IMR-90 (cell line): Measurements from ENCODE around the gene TEX2. TPM values are rescaled to one million over a fixed set of nuclear protein-coding genes. Genes with fewer than 3 reads are reported as not detected.

Experiments used
- ATAC-seq: fragments of 200-7000 bp; cut with Tn5 transposase; 2 replicates; pipeline ENCODE4 v1.9.1; 2020; ENCODE audit warnings: low read depth, mild to moderate bottlenecking, moderate library complexity
- BruUV-seq: library from RNA; stranded (reverse); fragments of 400-500 nt; replicated peaks from 2 replicates; lab custom pipeline; 2021; lab: Mats Ljungman, UMichigan
- CTCF ChIA-PET: fragments of 300-600 bp; formaldehyde crosslinking; extraction: SDS; loops from one replicate; lab custom pipeline; 2021; ENCODE audit warnings: antibody characterized with exemption; lab: Yijun Ruan, JAX
- POLR2A ChIA-PET: fragments of 300-600 bp; sonication (Branson Sonifier 250); formaldehyde crosslinking; loops from one replicate; lab custom pipeline; 2022; ENCODE audit warnings: antibody characterized with exemption; ENCODE audit not compliant: unreplicated experiment; lab: Charles Lee
- DNase-seq: peaks from one replicate; pipeline ENCODE4 v3.0.0; 2013
- H2AFZ ChIP-seq: replicated peaks from 2 replicates; pipeline ENCODE3; 2013; ENCODE audit warnings: low read length, mild to moderate bottlenecking; ENCODE audit not compliant: poor library complexity
- H2AK5ac ChIP-seq: 2 replicates; pipeline ENCODE4 v1.6.1; 2013; ENCODE audit warnings: low read depth, low read length, inconsistent platforms
- H2AK9ac ChIP-seq: replicated peaks from 2 replicates; pipeline ENCODE3; 2013; ENCODE audit warnings: mild to moderate bottlenecking, low read depth, low read length, moderate library complexity; ENCODE audit not compliant: poor library complexity
- H2BK120ac ChIP-seq: 2 replicates; pipeline ENCODE4 v1.6.1; 2013; ENCODE audit warnings: low read depth, low read length, inconsistent platforms
- H2BK15ac ChIP-seq: 3 replicates; pipeline ENCODE4 v1.6.1; 2013; ENCODE audit warnings: low read depth, low read length, inconsistent platforms
- H2BK20ac ChIP-seq: 2 replicates; pipeline ENCODE4 v1.6.1; 2013; ENCODE audit warnings: low read depth, mild to moderate bottlenecking, inconsistent platforms, low read length, moderate library complexity
- H2BK5ac ChIP-seq: 2 replicates; pipeline ENCODE4 v1.6.1; 2013; ENCODE audit warnings: mild to moderate bottlenecking, low read depth, low read length, inconsistent platforms; ENCODE audit not compliant: poor library complexity, severe bottlenecking
- H3K14ac ChIP-seq: replicated peaks from 2 replicates; pipeline ENCODE4 v1.6.1; 2013; ENCODE audit warnings: low read depth, low read length, inconsistent platforms
- H3K18ac ChIP-seq: 2 replicates; pipeline ENCODE4 v1.6.1; 2013; ENCODE audit warnings: low read depth, low read length, control low read depth
- H3K23ac ChIP-seq: 2 replicates; pipeline ENCODE4 v1.6.1; 2013; ENCODE audit warnings: low read depth, low read length, inconsistent platforms
- H3K27ac ChIP-seq: 2 replicates; pipeline ENCODE4 v1.5.1; 2013; ENCODE audit warnings: mild to moderate bottlenecking, control low read depth, low read length; ENCODE audit not compliant: insufficient read depth
- H3K27me3 ChIP-seq: 2 replicates; pipeline ENCODE4 v1.6.1; 2013; ENCODE audit warnings: low read length; ENCODE audit not compliant: control insufficient read depth, insufficient read depth
- H3K36me3 ChIP-seq: 2 replicates; pipeline ENCODE4 v1.6.1; 2013; ENCODE audit warnings: low read length, mixed read lengths; ENCODE audit not compliant: control insufficient read depth, insufficient read depth
- H3K4ac ChIP-seq: 2 replicates; pipeline ENCODE4 v1.6.1; 2013; ENCODE audit warnings: low read depth, low read length, inconsistent platforms
- H3K4me1 ChIP-seq: 2 replicates; pipeline ENCODE4 v1.6.1; 2013; ENCODE audit warnings: low read length, mixed read lengths; ENCODE audit not compliant: control insufficient read depth, insufficient read depth
- H3K4me2 ChIP-seq: 2 replicates; pipeline ENCODE4 v1.6.1; 2013; ENCODE audit warnings: low read depth, mild to moderate bottlenecking, control low read depth, low read length, moderate library complexity
- H3K4me3 ChIP-seq: 2 replicates; pipeline ENCODE4 v1.5.1; 2013; ENCODE audit warnings: low read depth, mild to moderate bottlenecking, control low read depth, low read length, moderate library complexity; ENCODE audit not compliant: insufficient read depth
- H3K56ac ChIP-seq: 2 replicates; pipeline ENCODE4 v1.6.1; 2013; ENCODE audit warnings: low read length, inconsistent platforms; ENCODE audit not compliant: insufficient read depth; ENCODE audit errors: extremely low read depth
- H3K79me1 ChIP-seq, 2 experiments: 2 replicates each; pipeline ENCODE4 v1.6.1; 2013; ENCODE audit warnings: low read length in 2 of 2, inconsistent platforms in 1 of 2, low read depth in 1 of 2
- H3K9ac ChIP-seq: 2 replicates; pipeline ENCODE4 v1.6.1; 2013; ENCODE audit warnings: low read depth, low read length, control low read depth
- H3K9me1 ChIP-seq: 2 replicates; pipeline ENCODE4 v1.6.1; 2013; ENCODE audit warnings: low read length, inconsistent platforms; ENCODE audit not compliant: insufficient read depth
- H3K9me3 ChIP-seq: 2 replicates; pipeline ENCODE4 v1.6.1; 2013; ENCODE audit warnings: low read length; ENCODE audit not compliant: control insufficient read depth, insufficient read depth
- H4K20me1 ChIP-seq: 2 replicates; pipeline ENCODE4 v1.6.1; 2013; ENCODE audit warnings: low read length, inconsistent platforms; ENCODE audit not compliant: insufficient read depth
- H4K5ac ChIP-seq: 2 replicates; pipeline ENCODE4 v1.6.1; 2013; ENCODE audit warnings: mild to moderate bottlenecking, low read depth, low read length, control low read depth
- H4K8ac ChIP-seq, 2 experiments: 2 replicates each; pipeline ENCODE4 v1.6.1; 2013; ENCODE audit warnings: low read depth in 2 of 2, low read length in 2 of 2, control low read depth in 1 of 2, inconsistent platforms in 1 of 2
- H4K91ac ChIP-seq: 2 replicates; pipeline ENCODE4 v1.6.1; 2013; ENCODE audit warnings: low read depth, low read length, inconsistent platforms; ENCODE audit not compliant: insufficient read depth
- POLR2A ChIP-seq: IDR thresholded peaks from 2 replicates; pipeline ENCODE4 v1.6.1; 2012; ENCODE audit warnings: mild to moderate bottlenecking, low read depth, low read length
- RAD21 ChIP-seq: IDR thresholded peaks from 2 replicates; pipeline ENCODE4 v1.6.1; 2012; ENCODE audit warnings: low read length, improper control_type of control experiment
- RCOR1 ChIP-seq: IDR thresholded peaks from 2 replicates; pipeline ENCODE4 v1.6.1; 2012; ENCODE audit warnings: mild to moderate bottlenecking, low read length, improper control_type of control experiment; ENCODE audit not compliant: insufficient replicate concordance
- SMC3 ChIP-seq: fragments of 150-350 bp; IDR thresholded peaks from 2 replicates; pipeline ENCODE4 v1.6.1; 2016; ENCODE audit warnings: low read depth, mild to moderate bottlenecking, antibody characterized with exemption, low read length, moderate library complexity
- WGBS, 2 experiments: methylation state at CpG; one replicate each; pipeline versions ENCODE4 v1.1.5 to v1.1.7; 2013; ENCODE audit warnings: missing lambda C conversion rate in 2 of 2; ENCODE audit not compliant: insufficient read length in 1 of 2; ENCODE audit errors: extremely low coverage in 2 of 2; 5-methylcytosine and 5-hydroxymethylcytosine counted together
- dilution Hi-C: fragments of 300-500 bp; cut with HindIII; formaldehyde crosslinking; loops from one replicate; pipeline ENCODE4 v1.14.3; 2018; ENCODE audit warnings: low sequenced_read_pairs; ENCODE audit not compliant: unreplicated experiment
- in situ Hi-C: fragments of 300-500 bp; cut with MboI; formaldehyde crosslinking; loops from 3 replicates; pipeline ENCODE4 v1.14.3; 2019; ENCODE audit warnings: low sequenced_read_pairs, inconsistent platforms, mixed read lengths
- intact Hi-C: fragments of 100-400 bp; cut with micrococcal nuclease; formaldehyde crosslinking; loops from 2 replicates; pipeline ENCODE4 v1.10.0; 2022
- polyA plus RNA-seq, 3 experiments: library from polyadenylated mRNA; depleted of rRNA; stranded (reverse); fragments of >200 nt; gene quantifications; 2 replicates each; pipeline ENCODE4 v1.2.3, GENCODE V29; 2012; ENCODE audit warnings: low replicate concordance in 1 of 3
- total RNA-seq: library from RNA; depleted of rRNA; stranded (reverse); fragments of >200 nt; gene quantifications from 2 replicates; pipeline ENCODE4 v1.2.3, GENCODE V29; 2012
- TF ChIP-seq, protein P1 (sequence below): fragments of 150-350 bp; IDR thresholded peaks from 2 replicates; pipeline ENCODE4 v1.6.1; 2016; ENCODE audit warnings: low read depth, mild to moderate bottlenecking, low read length, moderate library complexity, borderline replicate concordance
- TF ChIP-seq, protein P2 (sequence below): conservative IDR thresholded peaks from 2 replicates; pipeline ENCODE4 v1.5.1; 2012; ENCODE audit warnings: mild to moderate bottlenecking, low read depth, low read length, improper control_type of control experiment

Gene TEX2
- total and polyA plus RNA-seq, 2 of the 4 experiments (the other 2 are of a cell fraction), result 18.2 to 21.9 TPM

DNA sequence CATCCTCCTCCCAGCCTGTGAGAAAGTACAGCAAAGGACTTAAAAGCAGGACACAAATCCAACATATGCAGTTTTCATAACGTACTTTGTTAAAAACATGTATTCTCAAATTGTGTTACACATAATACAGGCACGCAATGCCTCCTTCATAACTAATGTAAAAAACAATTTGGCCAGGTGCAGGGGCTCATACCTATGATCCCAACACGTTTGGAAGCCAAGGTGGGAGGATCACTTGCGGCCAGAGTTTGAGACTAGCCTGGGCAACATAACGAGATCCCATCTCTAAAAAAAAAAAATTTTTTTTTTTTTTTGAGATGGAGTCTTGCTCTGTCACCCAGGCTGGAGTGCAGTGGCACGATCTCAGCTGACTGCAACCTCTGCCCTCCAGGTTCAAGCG, 20.4 kb downstream of the TEX2 start:
- POLR2A ChIA-PET, result no interaction called here
- in situ Hi-C loops, result no loop called here

More for the DNA sequence above, 20.4 kb downstream of the TEX2 start:
- no peak overlapping the region for H2AK9ac ChIP-seq
- no peaks in the 10 kb centered on the region for H3K9me3 ChIP-seq
- peak overlapping the region; percentile 3; the same call in 1 of the 2 replicates for H3K23ac ChIP-seq
- no peak for TF ChIP-seq SMC3
- no peak for TF ChIP-seq POLR2A
- TF ChIP-seq, protein P1, sequence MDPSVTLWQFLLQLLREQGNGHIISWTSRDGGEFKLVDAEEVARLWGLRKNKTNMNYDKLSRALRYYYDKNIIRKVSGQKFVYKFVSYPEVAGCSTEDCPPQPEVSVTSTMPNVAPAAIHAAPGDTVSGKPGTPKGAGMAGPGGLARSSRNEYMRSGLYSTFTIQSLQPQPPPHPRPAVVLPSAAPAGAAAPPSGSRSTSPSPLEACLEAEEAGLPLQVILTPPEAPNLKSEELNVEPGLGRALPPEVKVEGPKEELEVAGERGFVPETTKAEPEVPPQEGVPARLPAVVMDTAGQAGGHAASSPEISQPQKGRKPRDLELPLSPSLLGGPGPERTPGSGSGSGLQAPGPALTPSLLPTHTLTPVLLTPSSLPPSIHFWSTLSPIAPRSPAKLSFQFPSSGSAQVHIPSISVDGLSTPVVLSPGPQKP, result no peak
- TF ChIP-seq, protein P2, sequence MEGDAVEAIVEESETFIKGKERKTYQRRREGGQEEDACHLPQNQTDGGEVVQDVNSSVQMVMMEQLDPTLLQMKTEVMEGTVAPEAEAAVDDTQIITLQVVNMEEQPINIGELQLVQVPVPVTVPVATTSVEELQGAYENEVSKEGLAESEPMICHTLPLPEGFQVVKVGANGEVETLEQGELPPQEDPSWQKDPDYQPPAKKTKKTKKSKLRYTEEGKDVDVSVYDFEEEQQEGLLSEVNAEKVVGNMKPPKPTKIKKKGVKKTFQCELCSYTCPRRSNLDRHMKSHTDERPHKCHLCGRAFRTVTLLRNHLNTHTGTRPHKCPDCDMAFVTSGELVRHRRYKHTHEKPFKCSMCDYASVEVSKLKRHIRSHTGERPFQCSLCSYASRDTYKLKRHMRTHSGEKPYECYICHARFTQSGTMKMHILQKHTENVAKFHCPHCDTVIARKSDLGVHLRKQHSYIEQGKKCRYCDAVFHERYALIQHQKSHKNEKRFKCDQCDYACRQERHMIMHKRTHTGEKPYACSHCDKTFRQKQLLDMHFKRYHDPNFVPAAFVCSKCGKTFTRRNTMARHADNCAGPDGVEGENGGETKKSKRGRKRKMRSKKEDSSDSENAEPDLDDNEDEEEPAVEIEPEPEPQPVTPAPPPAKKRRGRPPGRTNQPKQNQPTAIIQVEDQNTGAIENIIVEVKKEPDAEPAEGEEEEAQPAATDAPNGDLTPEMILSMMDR, result no peak
- no peak for TF ChIP-seq RAD21
- TF ChIP-seq RCOR1, result no peak
- no peak overlapping the region for H3K27ac ChIP-seq
- H4K8ac ChIP-seq, result no peak overlapping the region
- dilution Hi-C loops, result no loop called here
- H3K27me3 ChIP-seq, result no peaks in the 10 kb centered on the region
- whole genome bisulfite sequencing, 2 experiments, result 100% methylated on average over 2 of the region's 7 CpGs; no CpG with 5 or more reads in 1 of the 2 experiments
- H3K4me2 ChIP-seq, result no peak overlapping the region
- no TSS peak for BruUV-seq
- no peak overlapping the region for H3K9ac ChIP-seq
- H3K14ac ChIP-seq, result no peak overlapping the region
- no peak overlapping the region for H3K56ac ChIP-seq
- no peak overlapping the region for H2BK5ac ChIP-seq
- DNase-seq (no peak), ATAC-seq (no peak)
- peaks cover 13% of the 10 kb centered on the region for H4K20me1 ChIP-seq
- no peak overlapping the region for H2BK120ac ChIP-seq
- H3K18ac ChIP-seq, result no peak overlapping the region
- H3K9me1 ChIP-seq, result peaks cover 6% of the 10 kb centered on the region
- H2BK15ac ChIP-seq, result no peak overlapping the region
- H4K91ac ChIP-seq, result no peak overlapping the region
- H3K4me3 ChIP-seq, result no peak overlapping the region
- H3K36me3 ChIP-seq, result no peaks in the 10 kb centered on the region
- intact Hi-C loops, result no loop called here
- H3K4ac ChIP-seq, result no peak overlapping the region
- H2AK5ac ChIP-seq, result no peak overlapping the region
- H3K79me1 ChIP-seq, result peaks cover 19 to 49% of the 10 kb centered on the region in 2 experiments; a peak in 3 of 4 replicates
- H3K4me1 ChIP-seq, result peaks cover 16% of the 10 kb centered on the region
- CTCF ChIA-PET, result no interaction called here
- H2BK20ac ChIP-seq, result no peak overlapping the region
- peak overlapping the region; percentile 38 for H2AFZ ChIP-seq
- no peak overlapping the region for H4K5ac ChIP-seq
